ENCODE results near the gene THRB. TPM values are rescaled to one million over a fixed set of nuclear protein-coding genes. Genes with fewer than 3 reads are reported as not detected.

The THRB gene
- total RNA-seq, 2 experiments from 2014 or later = not detected

DNA sequence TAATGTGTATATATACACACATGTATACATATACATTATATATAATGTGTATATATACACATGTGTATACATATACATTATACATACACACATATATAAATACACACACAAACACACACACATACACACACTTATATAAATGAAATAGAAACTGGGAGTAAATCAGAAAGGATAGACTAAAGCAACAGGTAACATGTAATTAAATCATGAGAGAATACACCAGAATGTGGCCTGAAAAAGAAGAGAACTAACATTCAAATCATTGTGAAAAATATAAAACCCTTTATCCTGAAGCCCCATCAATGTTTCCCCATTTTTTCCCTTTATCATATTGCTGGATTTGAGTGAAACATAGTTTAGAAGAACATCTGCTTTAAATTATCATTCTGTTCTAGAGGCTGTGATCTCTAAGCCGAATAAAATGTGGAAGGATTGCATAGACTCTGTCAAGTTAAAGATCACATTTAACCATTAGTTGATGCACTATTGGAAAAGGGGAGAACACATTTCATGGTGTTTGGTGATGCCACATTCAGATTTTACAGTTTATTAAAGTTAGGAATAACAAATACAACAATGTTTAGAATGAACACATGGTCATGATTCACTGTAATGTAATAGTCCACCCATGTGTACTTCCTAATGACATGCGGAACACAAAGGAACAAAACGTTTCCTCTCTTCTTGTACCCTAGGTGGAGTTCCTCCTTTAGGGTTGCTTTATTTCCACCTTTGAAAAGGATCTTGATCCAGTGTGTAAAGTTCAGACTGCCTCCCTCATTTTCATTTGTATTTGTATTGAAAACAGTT lies 12.5 kb upstream of the THRB start:
- intact Hi-C loops (cut with micrococcal nuclease) = loop anchor here (10.0 kb wide), 1 partner anchor 168 kb away; no protein-coding TSS in a partner anchor
- H3K36me3 Mint-ChIP-seq = no peaks in the 10 kb centered on the region

DNA sequence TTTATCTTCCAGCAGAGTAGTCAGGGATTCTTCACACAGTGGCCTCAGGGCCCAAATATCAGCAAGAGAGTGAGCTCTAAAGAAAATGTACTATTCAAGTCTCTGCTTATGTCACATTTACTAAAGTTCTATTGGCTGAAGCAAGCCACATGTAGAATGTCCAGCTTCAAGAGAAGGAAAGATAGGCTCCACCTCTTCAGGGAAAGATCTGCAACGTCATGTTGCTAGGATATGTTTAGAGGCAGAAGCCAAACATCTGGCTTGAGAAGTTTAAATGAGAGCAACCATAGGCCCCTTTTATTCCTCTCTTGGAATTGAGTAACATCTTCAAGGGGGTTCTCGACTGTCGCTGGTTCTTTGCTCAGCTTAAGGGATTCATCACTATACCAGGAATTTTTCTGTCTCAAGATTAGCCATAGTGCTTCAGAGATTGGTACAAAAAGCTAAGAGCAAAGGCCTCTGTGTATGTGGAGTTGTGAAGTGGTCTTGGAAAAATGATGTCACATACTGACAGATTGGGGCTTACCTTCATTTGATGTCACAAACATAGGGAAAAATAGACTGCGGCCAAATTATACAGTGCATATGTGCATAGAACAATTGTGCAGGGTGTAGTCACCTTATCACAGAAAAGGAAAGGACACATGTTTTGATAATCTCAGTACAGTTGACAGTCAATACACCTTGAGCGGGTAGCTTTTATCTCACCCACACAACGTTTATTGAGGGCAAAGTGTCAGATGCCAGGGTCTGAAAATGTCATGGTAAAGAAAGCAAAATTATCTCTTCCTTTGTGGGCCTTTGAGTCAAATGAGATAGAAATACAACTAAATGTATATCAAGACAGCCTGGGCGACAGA lies 11.3 kb upstream of the THRB start:
- DNase-seq = no peak
- no peaks in the 10 kb centered on the region for H3K4me1 Mint-ChIP-seq (ENCODE audit: low read depth)
- intact Hi-C loops (cut with micrococcal nuclease) = loop anchor here (10.0 kb wide), 1 partner anchor 169 kb away; no protein-coding TSS in a partner anchor
- peaks cover 2% of the 10 kb centered on the region for H3K27me3 Mint-ChIP-seq
- H3K9me3 Mint-ChIP-seq = no peaks in the 10 kb centered on the region
- POLR2A ChIA-PET = no interaction called here
- no peaks in the 10 kb centered on the region for H3K36me3 Mint-ChIP-seq
- CTCF ChIA-PET = interaction anchor here (0.8 kb wide), 1 partner anchor 174 kb away, joined by 3 read pairs; no protein-coding TSS in a partner anchor
- no peak overlapping the region for H3K4me3 Mint-ChIP-seq
- no peak overlapping the region for H3K27ac Mint-ChIP-seq

More for the DNA sequence above, 12.5 kb upstream of the THRB start:
- no peaks in the 10 kb centered on the region for H3K4me1 Mint-ChIP-seq (ENCODE audit: low read depth)
- no peaks in the 10 kb centered on the region for H3K9me3 Mint-ChIP-seq
- no peak for DNase-seq
- POLR2A ChIA-PET = no interaction called here
- no peak overlapping the region for H3K27ac Mint-ChIP-seq
- H3K4me3 Mint-ChIP-seq = no peak overlapping the region
- H3K27me3 Mint-ChIP-seq = no peaks in the 10 kb centered on the region
- CTCF ChIA-PET = no interaction called here

DNA sequence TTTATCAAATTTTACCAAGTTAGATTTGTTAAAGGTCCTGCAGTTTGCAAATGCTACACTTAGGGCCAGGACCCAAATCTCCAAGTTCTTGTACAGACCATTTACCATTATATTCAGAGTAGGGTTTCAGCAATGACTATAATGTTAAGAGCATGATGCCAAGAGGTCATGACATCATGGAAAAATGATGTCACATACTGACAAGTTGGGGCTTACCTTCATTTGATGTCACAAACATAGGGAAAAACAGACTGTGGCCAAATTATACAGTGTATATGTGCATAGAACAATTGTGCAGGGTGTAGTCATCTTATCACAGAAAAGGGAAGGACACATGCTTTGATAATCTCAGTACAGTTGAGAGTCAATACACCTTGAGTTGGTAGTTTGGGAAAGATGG lies 10.1 kb upstream of the THRB start:
- Mint-ChIP-seq H3K27ac (no peak overlapping the region), H3K27me3 (peaks cover 2% of the 10 kb centered on the region), H3K9me3 (no peaks in the 10 kb centered on the region), H3K36me3 (no peaks in the 10 kb centered on the region), H3K4me3 (no peak overlapping the region), H3K4me1 (ENCODE audit: low read depth) (no peaks in the 10 kb centered on the region)
- ChIA-PET POLR2A (no interaction called here), CTCF (no interaction called here)
- DNase-seq = no peak
- intact Hi-C loops (cut with micrococcal nuclease) = loop anchor here (10.0 kb wide), 1 partner anchor 170 kb away; no protein-coding TSS in a partner anchor

DNA sequence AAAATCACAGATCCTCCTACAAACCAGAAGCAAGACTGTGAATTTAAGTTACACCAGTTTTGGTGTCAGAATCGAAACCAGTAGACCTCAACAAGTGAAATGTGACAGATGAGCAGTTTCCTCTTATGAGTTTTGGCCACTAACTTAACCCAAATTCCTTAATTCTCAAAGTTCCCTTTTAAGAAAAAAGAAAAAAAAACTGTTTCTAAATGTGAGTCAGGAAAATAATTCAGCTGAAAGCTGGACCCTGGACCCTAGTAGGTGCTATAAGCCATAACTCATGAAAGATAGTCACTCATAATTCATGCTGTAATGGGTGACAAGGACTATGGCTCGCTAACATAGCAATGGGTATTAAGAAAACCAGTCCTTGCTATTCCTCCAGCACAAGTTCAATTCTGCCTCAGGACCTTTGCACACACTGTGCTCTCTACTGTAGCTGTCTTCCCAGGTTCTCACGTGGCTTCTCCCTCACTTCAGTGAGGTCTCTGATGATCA lies 9.0 kb upstream of the THRB start:
- CTCF ChIA-PET = no interaction called here
- Mint-ChIP-seq H3K27me3 (peaks cover 2% of the 10 kb centered on the region), H3K9me3 (no peaks in the 10 kb centered on the region), H3K36me3 (no peaks in the 10 kb centered on the region), H3K4me3 (no peak overlapping the region), H3K4me1 (ENCODE audit: low read depth) (no peaks in the 10 kb centered on the region), H3K27ac (no peak overlapping the region)
- POLR2A ChIA-PET = no interaction called here
- no peak for DNase-seq
- intact Hi-C loops (cut with micrococcal nuclease) = loop anchor here (10.0 kb wide), 1 partner anchor 171 kb away; no protein-coding TSS in a partner anchor

DNA sequence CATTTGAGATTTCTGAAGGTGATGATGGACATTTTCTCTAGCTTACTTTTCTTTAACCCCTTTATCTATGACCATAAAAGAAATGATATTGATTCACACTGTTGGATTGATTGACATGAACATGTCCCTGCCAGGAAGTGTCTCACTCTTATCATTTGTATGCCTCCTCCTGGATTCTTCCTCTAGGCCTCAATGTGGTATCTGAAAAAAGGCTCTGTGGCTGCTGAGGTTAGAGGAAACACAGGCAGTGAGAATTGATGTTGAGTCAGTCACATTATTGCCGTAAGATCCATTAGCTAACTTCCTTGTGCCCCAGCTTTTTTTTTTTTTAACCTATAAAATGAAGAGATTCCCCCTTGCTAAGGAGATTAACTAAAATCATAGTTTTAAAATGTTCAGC lies 8.0 kb upstream of the THRB start:
- ChIA-PET POLR2A (no interaction called here), CTCF (no interaction called here)
- Mint-ChIP-seq H3K4me1 (ENCODE audit: low read depth) (no peaks in the 10 kb centered on the region), H3K4me3 (no peak overlapping the region), H3K36me3 (no peaks in the 10 kb centered on the region), H3K9me3 (no peaks in the 10 kb centered on the region), H3K27ac (no peak overlapping the region), H3K27me3 (peaks cover 5% of the 10 kb centered on the region)
- intact Hi-C loops (cut with micrococcal nuclease) = loop anchor here (10.0 kb wide), 1 partner anchor 172 kb away; no protein-coding TSS in a partner anchor
- no peak for DNase-seq

DNA sequence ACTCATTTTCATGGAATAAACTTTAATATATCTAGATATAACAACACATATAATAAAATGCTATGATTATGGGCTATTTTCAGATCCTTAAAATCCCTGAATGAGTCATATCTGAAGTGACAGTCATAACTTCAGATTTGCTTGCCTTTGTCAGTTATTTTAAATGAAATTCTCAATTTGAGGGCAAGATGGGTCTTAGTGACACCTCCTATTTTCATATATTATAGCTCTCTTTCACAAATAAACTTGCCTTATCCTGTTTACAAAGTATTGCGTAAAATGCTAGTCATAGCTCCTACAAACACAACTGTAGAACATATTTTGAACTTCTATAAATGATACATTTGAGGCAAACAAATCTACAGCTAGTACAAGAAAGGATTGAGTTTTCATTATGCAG lies 6.2 kb upstream of the THRB start:
- Mint-ChIP-seq H3K9me3 (no peaks in the 10 kb centered on the region), H3K4me3 (no peak overlapping the region), H3K27me3 (peaks cover 16% of the 10 kb centered on the region), H3K27ac (no peak overlapping the region), H3K36me3 (no peaks in the 10 kb centered on the region), H3K4me1 (ENCODE audit: low read depth) (no peaks in the 10 kb centered on the region)
- intact Hi-C loops (cut with micrococcal nuclease) = loop anchor here (10.0 kb wide), 1 partner anchor 174 kb away; no protein-coding TSS in a partner anchor
- DNase-seq = no peak
- ChIA-PET POLR2A (no interaction called here), CTCF (no interaction called here)

DNA sequence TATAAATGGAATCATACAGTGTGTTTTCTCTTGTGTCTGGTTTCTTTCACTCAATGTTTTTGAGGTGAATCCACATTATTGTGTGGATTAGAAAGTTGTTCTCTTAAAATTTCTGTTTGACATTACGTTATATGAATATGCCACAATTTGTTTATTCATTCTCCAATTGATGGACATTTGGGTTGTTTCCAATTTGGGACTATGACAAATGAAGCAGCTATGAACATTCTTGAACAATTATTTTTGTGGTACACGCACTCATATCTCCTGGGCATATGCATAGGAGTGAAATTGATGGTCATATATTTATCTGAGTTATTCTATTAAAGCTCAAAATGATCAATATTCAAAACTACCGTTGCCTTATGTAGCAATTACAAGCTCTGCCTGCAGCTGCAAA lies 5.3 kb upstream of the THRB start:
- intact Hi-C loops (cut with micrococcal nuclease) = loop anchor here (10.0 kb wide), 1 partner anchor 175 kb away; no protein-coding TSS in a partner anchor
- Mint-ChIP-seq H3K27me3 (peaks cover 21% of the 10 kb centered on the region), H3K36me3 (no peaks in the 10 kb centered on the region), H3K9me3 (no peaks in the 10 kb centered on the region), H3K4me1 (ENCODE audit: low read depth) (no peaks in the 10 kb centered on the region), H3K4me3 (no peak overlapping the region), H3K27ac (no peak overlapping the region)
- ChIA-PET POLR2A (no interaction called here), CTCF (no interaction called here)
- no peak for DNase-seq

DNA sequence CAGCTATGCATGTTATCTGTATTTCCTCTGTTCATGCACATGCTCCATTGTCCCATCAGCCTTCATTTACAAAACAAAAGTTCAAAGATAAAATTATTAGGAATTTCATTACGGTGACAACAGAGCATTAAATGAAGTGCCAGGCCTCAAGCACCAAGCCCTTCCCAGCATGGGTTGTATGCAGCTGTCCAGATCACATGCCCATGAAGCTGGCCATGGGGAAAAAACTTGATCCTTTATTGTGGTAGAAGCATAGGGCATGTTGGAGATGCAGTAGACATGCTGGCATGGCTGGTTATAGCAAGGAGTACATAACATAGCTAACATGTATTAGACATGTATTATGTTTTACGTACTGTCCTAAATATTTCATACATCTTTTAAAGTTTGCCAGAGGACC lies 4.1 kb upstream of the THRB start:
- H3K4me3 Mint-ChIP-seq = no peak overlapping the region
- H3K27me3 Mint-ChIP-seq = peaks cover 27% of the 10 kb centered on the region
- H3K36me3 Mint-ChIP-seq = no peaks in the 10 kb centered on the region
- no peak for DNase-seq
- H3K9me3 Mint-ChIP-seq = no peaks in the 10 kb centered on the region
- intact Hi-C loops (cut with micrococcal nuclease) = no loop called here
- H3K4me1 Mint-ChIP-seq (ENCODE audit: low read depth) = no peaks in the 10 kb centered on the region
- POLR2A ChIA-PET = interaction anchor here (0.8 kb wide), 1 partner anchor 327 kb away, joined by 3 read pairs; no protein-coding TSS in a partner anchor
- CTCF ChIA-PET = no interaction called here
- no peak overlapping the region for H3K27ac Mint-ChIP-seq

DNA sequence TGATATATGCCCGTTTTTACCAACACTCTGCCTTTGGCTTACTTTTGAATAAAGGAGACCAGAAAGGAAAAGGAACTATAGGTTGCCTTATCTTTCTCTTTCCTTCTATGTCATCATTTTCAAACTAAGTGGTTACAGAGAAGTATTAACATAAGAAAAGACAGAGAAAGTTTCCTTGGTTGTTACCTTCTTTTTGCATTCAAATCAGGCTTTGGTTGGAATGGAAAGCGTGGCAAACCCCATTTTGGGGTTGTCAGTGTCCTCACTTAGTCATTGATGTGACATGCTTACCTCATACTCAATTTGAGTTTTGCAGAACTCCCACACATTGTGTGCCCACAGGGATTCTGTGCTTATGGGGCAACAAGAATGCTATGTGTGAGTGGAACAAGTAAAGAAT lies 3.7 kb upstream of the THRB start:
- H3K27me3 Mint-ChIP-seq = peaks cover 30% of the 10 kb centered on the region
- no peaks in the 10 kb centered on the region for H3K4me1 Mint-ChIP-seq (ENCODE audit: low read depth)

DNA sequence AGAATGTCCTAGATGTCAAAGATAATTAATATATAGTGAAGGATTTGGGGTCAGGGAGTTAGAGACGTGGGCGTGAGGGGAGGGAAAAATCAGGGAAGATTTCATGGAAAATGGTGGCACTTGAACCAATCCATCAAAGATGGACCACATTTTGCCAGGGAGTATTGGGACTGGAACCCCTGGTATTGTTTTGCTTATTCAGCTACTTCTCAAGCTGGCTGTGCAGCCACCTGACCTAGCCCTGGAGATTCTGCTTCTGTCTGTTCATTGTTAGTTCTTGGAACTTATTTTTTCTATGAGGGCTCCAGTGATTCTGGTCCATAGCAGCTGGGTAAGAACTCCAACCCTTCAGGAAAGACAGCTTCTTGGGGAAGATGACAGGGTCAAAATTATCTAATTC lies 3.3 kb upstream of the THRB start:
- CTCF ChIA-PET = no interaction called here
- no peak overlapping the region for H3K27ac Mint-ChIP-seq
- no peaks in the 10 kb centered on the region for H3K9me3 Mint-ChIP-seq
- DNase-seq = no peak
- H3K27me3 Mint-ChIP-seq = peaks cover 35% of the 10 kb centered on the region
- H3K4me3 Mint-ChIP-seq = no peak overlapping the region
- no peaks in the 10 kb centered on the region for H3K36me3 Mint-ChIP-seq
- intact Hi-C loops (cut with micrococcal nuclease) = no loop called here
- POLR2A ChIA-PET = no interaction called here
- H3K4me1 Mint-ChIP-seq (ENCODE audit: low read depth) = no peaks in the 10 kb centered on the region

More for the DNA sequence above, 3.7 kb upstream of the THRB start:
- CTCF ChIA-PET = no interaction called here
- no peak for DNase-seq
- Mint-ChIP-seq H3K36me3 (no peaks in the 10 kb centered on the region), H3K9me3 (no peaks in the 10 kb centered on the region), H3K27ac (no peak overlapping the region), H3K4me3 (no peak overlapping the region)
- POLR2A ChIA-PET = no interaction called here
- intact Hi-C loops (cut with micrococcal nuclease) = no loop called here

DNA sequence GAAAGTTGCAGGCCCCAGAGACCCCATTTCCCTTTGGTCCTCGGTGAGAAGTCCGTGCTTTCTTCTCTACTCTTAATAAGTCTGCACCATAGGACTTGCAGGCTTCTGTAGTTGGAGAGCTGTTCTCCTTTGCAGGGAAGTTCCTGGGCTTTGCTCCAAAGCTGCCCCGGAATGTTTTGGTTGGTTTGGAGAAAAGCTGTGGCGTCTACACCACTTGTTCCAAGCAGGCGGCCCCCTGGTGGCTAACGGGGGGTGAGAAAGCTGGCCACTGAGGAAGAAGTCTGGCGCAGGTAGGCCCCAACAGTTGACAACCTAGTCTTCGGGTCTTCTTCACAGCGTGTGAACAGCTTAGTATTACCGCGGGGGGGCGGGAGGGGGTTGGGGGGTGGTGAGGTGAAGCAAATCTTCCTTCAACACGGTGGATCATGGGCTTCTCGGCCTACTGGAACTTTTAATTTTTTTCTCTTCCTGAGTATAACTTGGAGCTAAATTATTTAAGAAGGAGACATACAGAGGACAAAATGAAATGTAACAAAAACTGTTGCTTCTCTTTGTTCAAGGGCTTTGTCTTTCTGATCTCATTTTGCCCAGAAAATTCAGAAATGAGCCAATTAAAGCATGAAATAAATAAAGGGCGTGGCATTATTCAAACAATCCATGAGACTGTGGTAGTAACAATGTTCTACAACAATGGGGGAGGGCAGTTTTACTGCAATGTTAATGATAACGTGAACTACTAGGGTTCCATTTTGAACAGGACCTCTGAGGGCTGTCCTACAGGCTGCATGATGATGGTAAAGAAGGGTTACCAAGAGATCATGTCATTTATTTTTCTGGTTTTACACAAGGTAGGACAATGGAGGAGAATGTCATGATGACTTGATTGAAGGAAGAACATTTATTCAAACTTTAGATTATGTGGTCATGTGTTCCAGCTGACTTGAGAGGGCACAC lies 2.2 kb upstream of the THRB start:
- ChIA-PET POLR2A (no interaction called here), CTCF (no interaction called here)
- no peaks in the 10 kb centered on the region for H3K36me3 Mint-ChIP-seq
- peaks cover 39% of the 10 kb centered on the region for H3K27me3 Mint-ChIP-seq
- intact Hi-C loops (cut with micrococcal nuclease) = no loop called here
- no peak overlapping the region for H3K27ac Mint-ChIP-seq
- H3K4me3 Mint-ChIP-seq = no peak overlapping the region
- H3K9me3 Mint-ChIP-seq = no peaks in the 10 kb centered on the region
- no peaks in the 10 kb centered on the region for H3K4me1 Mint-ChIP-seq (ENCODE audit: low read depth)
- DNase-seq = no peak
